ENCODE data around the gene CDK14. TPM values are rescaled to one million over a fixed set of nuclear protein-coding genes. Genes with fewer than 3 reads are reported as not detected.

CDK14 gene
- total RNA-seq, 8 experiments from 2014 or later, result 9.9 to 50.5 (median 13.3) TPM

GRCh38 chr7:90972906-90973550 lies 376.9 kb downstream of the CDK14 start:
- WGBS, 10 experiments, result 0 to 96% (median 90%) methylated on average over 2 to 4 of the region's 4 CpGs; no CpG with 5 or more reads in 1 of the 10 experiments
- no peaks in the 10 kb centered on the region for H3K4me1 ChIP-seq (replicated peaks in 1 of 2)
- H3K27ac ChIP-seq, result no peak overlapping the region
- in situ Hi-C loops (cut with MboI; ENCODE audit: low pct_unique_long_range_greater_than_20kb in 2 of 9, low sequenced_read_pairs in 9 of 9, unreplicated experiment in 9 of 9), result no loop called here
- peak in 4 of 8 experiments; percentile 47 to 99 (median 74) for ATAC-seq (replicated peaks in 6 of 8)
- no peak overlapping the region for H3K4me3 ChIP-seq

- Histone ChIP-seq H3K4me1 (replicated peaks in 1 of 2) (no peaks in the 10 kb centered on the region), H3K27ac (no peak overlapping the region), H3K4me3 (no peak overlapping the region)
- WGBS, 10 experiments, result 71 to 98% (median 93%) methylated on average over 1 to 5 of the region's 5 CpGs
- in situ Hi-C loops (cut with MboI; ENCODE audit: low pct_unique_long_range_greater_than_20kb in 2 of 9, low sequenced_read_pairs in 9 of 9, unreplicated experiment in 9 of 9), result no loop called here
- no peak for ATAC-seq (replicated peaks in 6 of 8)
Measured at GRCh38 chr7:90977056-90977455, 380.9 kb downstream of the CDK14 start.

GRCh38 chr7:90980545-90980944 lies 384.4 kb downstream of the CDK14 start:
- in situ Hi-C loops (cut with MboI; ENCODE audit: low pct_unique_long_range_greater_than_20kb in 2 of 9, low sequenced_read_pairs in 9 of 9, unreplicated experiment in 9 of 9), result no loop called here
- Histone ChIP-seq H3K4me1 (replicated peaks in 1 of 2) (no peaks in the 10 kb centered on the region), H3K4me3 (no peak overlapping the region), H3K27ac (no peak overlapping the region)
- ATAC-seq (replicated peaks in 6 of 8), result no peak
- WGBS, 10 experiments, result 41 to 70% (median 45%) methylated on average over 2 of the region's 2 CpGs; no CpG with 5 or more reads in 2 of the 10 experiments

GRCh38 chr7:90982228-90982627 lies 386.1 kb downstream of the CDK14 start:
- Histone ChIP-seq H3K4me3 (no peak overlapping the region), H3K4me1 (replicated peaks in 1 of 2) (no peaks in the 10 kb centered on the region), H3K27ac (no peak overlapping the region)
- WGBS, 10 experiments, result 80 to 100% (median 93%) methylated on average over 1 to 2 of the region's 2 CpGs; no CpG with 5 or more reads in 3 of the 10 experiments
- in situ Hi-C loops (cut with MboI; ENCODE audit: low pct_unique_long_range_greater_than_20kb in 2 of 9, low sequenced_read_pairs in 9 of 9, unreplicated experiment in 9 of 9), result no loop called here
- ATAC-seq (replicated peaks in 6 of 8), result no peak

- in situ Hi-C loops (cut with MboI; ENCODE audit: low pct_unique_long_range_greater_than_20kb in 2 of 9, low sequenced_read_pairs in 9 of 9, unreplicated experiment in 9 of 9), result no loop called here
- Histone ChIP-seq H3K4me3 (no peak overlapping the region), H3K27ac (no peak overlapping the region), H3K4me1 (replicated peaks in 1 of 2) (peaks cover 0 to 13% of the 10 kb centered on the region in 2 donors)
- WGBS, 10 experiments, result 83 to 100% (median 100%) methylated on average over 1 of the region's 1 CpG; no CpG with 5 or more reads in 5 of the 10 experiments
- ATAC-seq (replicated peaks in 6 of 8), result no peak
Measured at GRCh38 chr7:90984692-90985091, 388.6 kb downstream of the CDK14 start.

GRCh38 chr7:90988516-90988915 lies 392.4 kb downstream of the CDK14 start:
- Histone ChIP-seq H3K27ac (no peak overlapping the region), H3K4me1 (replicated peaks in 1 of 2) (peaks cover 0 to 13% of the 10 kb centered on the region in 2 donors), H3K4me3 (no peak overlapping the region)
- in situ Hi-C loops (cut with MboI; ENCODE audit: low pct_unique_long_range_greater_than_20kb in 2 of 9, low sequenced_read_pairs in 9 of 9, unreplicated experiment in 9 of 9), result no loop called here
- 0 to 71% (median 49%) methylated on average over 1 of the region's 1 CpG; no CpG with 5 or more reads in 2 of the 10 experiments for WGBS, 10 experiments
- peak in 1 of 8 experiments; percentile 57 for ATAC-seq (replicated peaks in 6 of 8)

- in situ Hi-C loops (cut with MboI; ENCODE audit: low pct_unique_long_range_greater_than_20kb in 2 of 9, low sequenced_read_pairs in 9 of 9, unreplicated experiment in 9 of 9), result no loop called here
- peaks cover 0 to 13% of the 10 kb centered on the region in 2 donors for H3K4me1 ChIP-seq (replicated peaks in 1 of 2)
- 80 to 100% (median 90%) methylated on average over 2 to 5 of the region's 5 CpGs; no CpG with 5 or more reads in 2 of the 10 experiments for WGBS, 10 experiments
- no peak overlapping the region for H3K27ac ChIP-seq
- no peak overlapping the region for H3K4me3 ChIP-seq
- peak in 1 of 8 experiments; percentile 9 for ATAC-seq (replicated peaks in 6 of 8)
Measured at GRCh38 chr7:90988996-90989765, 393.1 kb downstream of the CDK14 start.

- ATAC-seq (replicated peaks in 6 of 8), result no peak
- in situ Hi-C loops (cut with MboI; ENCODE audit: low pct_unique_long_range_greater_than_20kb in 2 of 9, low sequenced_read_pairs in 9 of 9, unreplicated experiment in 9 of 9), result no loop called here
- Histone ChIP-seq H3K27ac (no peak overlapping the region), H3K4me3 (no peak overlapping the region), H3K4me1 (replicated peaks in 1 of 2) (peaks cover 0 to 2% of the 10 kb centered on the region in 2 donors)
- WGBS, 10 experiments, result 0 to 95% (median 67%) methylated on average over 1 to 2 of the region's 2 CpGs; no CpG with 5 or more reads in 2 of the 10 experiments
Measured at GRCh38 chr7:90994121-90994520, 398.0 kb downstream of the CDK14 start.

- Histone ChIP-seq H3K4me1 (replicated peaks in 1 of 2) (no peaks in the 10 kb centered on the region), H3K27ac (no peak overlapping the region), H3K4me3 (no peak overlapping the region)
- ATAC-seq (replicated peaks in 6 of 8), result no peak
- WGBS, 10 experiments, result 62 to 100% (median 93%) methylated on average over 2 to 5 of the region's 5 CpGs; no CpG with 5 or more reads in 2 of the 10 experiments
- in situ Hi-C loops (cut with MboI; ENCODE audit: low pct_unique_long_range_greater_than_20kb in 2 of 9, low sequenced_read_pairs in 9 of 9, unreplicated experiment in 9 of 9), result no loop called here
Measured at GRCh38 chr7:90994601-90995000, 398.5 kb downstream of the CDK14 start.

GRCh38 chr7:90995996-90996395 lies 399.9 kb downstream of the CDK14 start:
- Histone ChIP-seq H3K27ac (no peak overlapping the region), H3K4me3 (no peak overlapping the region), H3K4me1 (replicated peaks in 1 of 2) (no peaks in the 10 kb centered on the region)
- ATAC-seq (replicated peaks in 6 of 8), result no peak
- in situ Hi-C loops (cut with MboI; ENCODE audit: low pct_unique_long_range_greater_than_20kb in 2 of 9, low sequenced_read_pairs in 9 of 9, unreplicated experiment in 9 of 9), result no loop called here
- WGBS, 10 experiments, result 71 to 100% (median 100%) methylated on average over 1 to 2 of the region's 2 CpGs

- in situ Hi-C loops (cut with MboI; ENCODE audit: low pct_unique_long_range_greater_than_20kb in 2 of 9, low sequenced_read_pairs in 9 of 9, unreplicated experiment in 9 of 9), result no loop called here
- ATAC-seq (replicated peaks in 6 of 8), result peak in 1 of 8 experiments; percentile 31
- Histone ChIP-seq H3K4me3 (no peak overlapping the region), H3K27ac (no peak overlapping the region), H3K4me1 (replicated peaks in 1 of 2) (no peaks in the 10 kb centered on the region)
- WGBS, 10 experiments, result 60 to 100% (median 78%) methylated on average over 2 to 5 of the region's 5 CpGs
Measured at GRCh38 chr7:90999989-91000979, 404.2 kb downstream of the CDK14 start.

- no peak overlapping the region for H3K4me3 ChIP-seq
- H3K4me1 ChIP-seq (replicated peaks in 1 of 2), result no peaks in the 10 kb centered on the region
- WGBS, 10 experiments, result 69 to 100% (median 98%) methylated on average over 1 to 4 of the region's 4 CpGs; no CpG with 5 or more reads in 4 of the 10 experiments
- no peak overlapping the region for H3K27ac ChIP-seq
- no peak for ATAC-seq (replicated peaks in 6 of 8)
- in situ Hi-C loops (cut with MboI; ENCODE audit: low pct_unique_long_range_greater_than_20kb in 2 of 9, low sequenced_read_pairs in 9 of 9, unreplicated experiment in 9 of 9), result no loop called here
Measured at GRCh38 chr7:91005024-91005423, 408.9 kb downstream of the CDK14 start.

Data from motor neuron (in vitro differentiated cells).